AG09309 (cell line): Measurements from ENCODE around the gene SLC16A2.
A peak's percentile ranks its signal among the peaks of the same experiment; 100 is the strongest.

Experiments
- DNase-seq: peaks from one replicate; pipeline ENCODE4 v3.0.0-alpha.2; 2010; ENCODE audit warnings: low read depth
- H3K4me3 ChIP-seq: 2 replicates; pipeline ENCODE4 v1.5.1; 2011; ENCODE audit warnings: mild to moderate bottlenecking, low read depth, low read length, moderate library complexity; ENCODE audit not compliant: control insufficient read depth
- TF ChIP-seq, protein P1 (sequence below): IDR thresholded peaks from 2 replicates; pipeline ENCODE4 v1.5.1; 2011; ENCODE audit warnings: mild to moderate bottlenecking, low read depth, low read length, inconsistent platforms; ENCODE audit not compliant: insufficient read depth, control insufficient read depth; ENCODE audit errors: missing control alignments

SLC16A2 gene

DNA sequence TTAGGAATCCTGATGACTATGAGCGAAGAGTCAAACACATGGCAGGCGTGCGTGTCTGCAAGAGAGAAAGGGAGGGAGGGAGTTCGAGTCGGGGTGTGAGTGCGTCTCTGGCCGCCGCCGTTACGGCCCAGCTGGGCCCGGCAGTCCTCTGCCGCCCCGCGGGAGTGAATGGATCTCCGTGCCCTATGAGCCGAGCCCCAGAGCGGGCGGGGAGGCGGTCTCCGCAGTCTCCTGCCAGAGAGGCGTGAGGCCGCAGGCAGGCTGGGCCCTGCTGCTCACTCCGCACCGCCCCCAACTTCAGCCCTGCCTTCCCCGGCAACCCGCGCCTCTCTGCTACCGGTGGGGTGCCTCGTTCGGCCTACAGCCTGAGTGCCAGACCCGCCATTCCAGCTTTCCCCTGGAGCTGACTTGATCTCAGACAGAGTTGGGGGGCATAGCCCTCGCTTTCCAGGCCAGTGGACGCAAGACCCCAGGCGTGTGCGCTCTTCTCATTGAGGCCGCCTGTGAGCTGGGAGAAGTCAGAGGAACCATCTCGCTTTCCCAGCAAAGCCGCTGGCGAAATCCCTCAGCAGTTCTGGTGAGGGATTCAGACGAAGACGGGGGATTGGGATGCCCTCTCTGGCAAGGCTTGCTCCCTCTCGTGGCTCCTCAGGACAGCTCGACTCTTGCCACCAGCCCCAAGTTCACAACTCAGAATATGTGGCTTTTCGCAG lies 1.4 kb downstream of the SLC16A2 start:
- TF ChIP-seq, protein P1, sequence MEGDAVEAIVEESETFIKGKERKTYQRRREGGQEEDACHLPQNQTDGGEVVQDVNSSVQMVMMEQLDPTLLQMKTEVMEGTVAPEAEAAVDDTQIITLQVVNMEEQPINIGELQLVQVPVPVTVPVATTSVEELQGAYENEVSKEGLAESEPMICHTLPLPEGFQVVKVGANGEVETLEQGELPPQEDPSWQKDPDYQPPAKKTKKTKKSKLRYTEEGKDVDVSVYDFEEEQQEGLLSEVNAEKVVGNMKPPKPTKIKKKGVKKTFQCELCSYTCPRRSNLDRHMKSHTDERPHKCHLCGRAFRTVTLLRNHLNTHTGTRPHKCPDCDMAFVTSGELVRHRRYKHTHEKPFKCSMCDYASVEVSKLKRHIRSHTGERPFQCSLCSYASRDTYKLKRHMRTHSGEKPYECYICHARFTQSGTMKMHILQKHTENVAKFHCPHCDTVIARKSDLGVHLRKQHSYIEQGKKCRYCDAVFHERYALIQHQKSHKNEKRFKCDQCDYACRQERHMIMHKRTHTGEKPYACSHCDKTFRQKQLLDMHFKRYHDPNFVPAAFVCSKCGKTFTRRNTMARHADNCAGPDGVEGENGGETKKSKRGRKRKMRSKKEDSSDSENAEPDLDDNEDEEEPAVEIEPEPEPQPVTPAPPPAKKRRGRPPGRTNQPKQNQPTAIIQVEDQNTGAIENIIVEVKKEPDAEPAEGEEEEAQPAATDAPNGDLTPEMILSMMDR, result peak; percentile 30
- H3K4me3 ChIP-seq, result peak overlapping the region; percentile 67
- peak; percentile 14 for DNase-seq

DNA sequence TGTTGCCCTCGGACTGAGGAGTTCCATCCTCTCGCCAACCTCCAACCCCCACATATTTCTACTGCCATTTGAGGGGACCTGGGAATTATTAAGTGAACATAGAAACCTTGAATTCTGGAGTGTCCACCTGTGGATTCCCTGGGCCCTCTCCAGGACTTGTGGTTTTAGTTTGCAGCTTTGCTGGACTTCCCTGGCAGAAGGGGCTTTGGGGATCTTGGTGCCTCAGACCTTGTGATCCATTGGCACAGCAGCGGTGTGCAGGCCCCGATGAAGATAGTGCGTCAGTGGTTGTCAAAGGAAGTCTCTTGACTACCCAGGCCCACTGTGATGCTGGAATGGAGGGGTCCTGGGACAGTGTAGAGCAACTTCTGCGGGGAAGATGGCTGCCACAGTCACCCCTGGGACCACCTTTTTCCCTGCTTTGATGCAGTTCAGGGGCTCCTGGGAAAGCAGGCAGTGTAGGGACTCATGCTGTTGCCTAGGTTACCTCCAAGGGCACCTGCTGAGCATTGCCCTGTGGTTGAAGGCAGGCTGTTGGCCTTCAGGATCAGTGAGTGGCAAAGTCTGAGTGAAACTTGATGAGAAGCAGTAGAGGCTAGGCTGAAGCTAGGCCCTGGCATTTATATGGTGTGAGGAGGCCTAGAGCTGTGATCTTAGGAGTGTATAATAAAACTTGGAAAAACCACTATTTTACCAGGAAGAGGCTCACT lies 2.2 kb downstream of the SLC16A2 start:
- DNase-seq, result no peak
- TF ChIP-seq, protein P1, result no peak
- H3K4me3 ChIP-seq, result peak overlapping the region; percentile 67

- TF ChIP-seq, protein P1, result no peak
- H3K4me3 ChIP-seq, result no peak overlapping the region
- DNase-seq, result no peak
These were observed 4.8 kb downstream of the SLC16A2 start for GRCh38 chrX:74426071-74426470.

DNA sequence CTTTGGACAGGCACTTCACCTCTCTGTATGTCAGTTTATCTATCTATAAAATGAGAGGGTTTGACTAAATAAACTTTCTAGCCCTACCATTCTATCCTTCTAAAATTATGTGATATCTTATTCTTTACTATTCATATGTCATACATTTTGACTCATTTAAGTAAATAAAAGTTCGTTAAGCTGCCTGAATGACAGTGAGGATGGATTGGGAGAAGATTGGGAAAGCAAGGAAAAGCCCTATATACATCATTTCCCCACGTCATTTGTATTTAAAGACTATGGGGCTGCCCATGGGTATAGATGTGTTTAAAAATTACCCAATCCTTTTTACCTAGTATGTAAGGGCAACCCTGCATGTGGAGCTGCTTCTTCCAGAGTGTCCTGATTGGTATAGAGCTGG lies 5.3 kb downstream of the SLC16A2 start:
- no peak overlapping the region for H3K4me3 ChIP-seq
- DNase-seq, result no peak
- TF ChIP-seq, protein P1, result no peak

- TF ChIP-seq, protein P1, result no peak
- no peak for DNase-seq
- H3K4me3 ChIP-seq, result no peak overlapping the region
These were observed 10.5 kb downstream of the SLC16A2 start for GRCh38 chrX:74431797-74432196.

GRCh38 chrX:74434336-74434735 lies 13.0 kb downstream of the SLC16A2 start:
- H3K4me3 ChIP-seq, result no peak overlapping the region
- DNase-seq, result no peak
- TF ChIP-seq, protein P1, result no peak

DNA sequence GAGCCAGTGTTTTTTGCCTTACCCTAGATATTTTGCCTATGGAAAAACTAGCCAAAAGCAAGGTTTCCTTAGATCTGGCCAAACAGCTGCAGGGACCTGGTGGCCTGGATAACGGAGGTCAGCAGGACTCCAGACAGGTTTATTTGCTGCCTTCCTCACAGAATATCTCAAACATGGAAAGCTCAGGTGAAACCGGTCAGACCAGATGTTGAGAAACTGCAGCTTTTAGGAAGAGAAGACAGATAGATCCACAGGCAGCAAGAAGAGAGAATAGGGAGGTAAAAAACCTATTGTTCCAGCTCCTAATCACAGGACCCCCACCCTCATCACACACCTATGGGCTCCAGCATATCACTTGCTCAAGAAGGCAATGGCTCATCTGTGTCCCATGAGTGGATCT lies 16.2 kb downstream of the SLC16A2 start:
- H3K4me3 ChIP-seq, result no peak overlapping the region
- TF ChIP-seq, protein P1, result no peak
- DNase-seq, result no peak
